ENCODE results near the gene TSSK6.

- no peak for TF ChIP-seq EZH2 (IDR thresholded peaks at IDR 0.05; ENCODE audit: low read length)
- TF ChIP-seq, protein P1, sequence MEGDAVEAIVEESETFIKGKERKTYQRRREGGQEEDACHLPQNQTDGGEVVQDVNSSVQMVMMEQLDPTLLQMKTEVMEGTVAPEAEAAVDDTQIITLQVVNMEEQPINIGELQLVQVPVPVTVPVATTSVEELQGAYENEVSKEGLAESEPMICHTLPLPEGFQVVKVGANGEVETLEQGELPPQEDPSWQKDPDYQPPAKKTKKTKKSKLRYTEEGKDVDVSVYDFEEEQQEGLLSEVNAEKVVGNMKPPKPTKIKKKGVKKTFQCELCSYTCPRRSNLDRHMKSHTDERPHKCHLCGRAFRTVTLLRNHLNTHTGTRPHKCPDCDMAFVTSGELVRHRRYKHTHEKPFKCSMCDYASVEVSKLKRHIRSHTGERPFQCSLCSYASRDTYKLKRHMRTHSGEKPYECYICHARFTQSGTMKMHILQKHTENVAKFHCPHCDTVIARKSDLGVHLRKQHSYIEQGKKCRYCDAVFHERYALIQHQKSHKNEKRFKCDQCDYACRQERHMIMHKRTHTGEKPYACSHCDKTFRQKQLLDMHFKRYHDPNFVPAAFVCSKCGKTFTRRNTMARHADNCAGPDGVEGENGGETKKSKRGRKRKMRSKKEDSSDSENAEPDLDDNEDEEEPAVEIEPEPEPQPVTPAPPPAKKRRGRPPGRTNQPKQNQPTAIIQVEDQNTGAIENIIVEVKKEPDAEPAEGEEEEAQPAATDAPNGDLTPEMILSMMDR (optimal IDR thresholded peaks at IDR 0.05 in 1 of 3, IDR thresholded peaks at IDR 0.05 in 1 of 3, conservative IDR thresholded peaks at IDR 0.05 in 1 of 3; ENCODE audit: extremely low read depth in 1 of 3, insufficient read depth in 2 of 3, low read length in 3 of 3), result no peak
Measured at GRCh38 chr19:19553670-19554069, 38.3 kb upstream of the TSSK6 start.
